T-cell (primary cell): ENCODE measurements around the gene USPL1. TPM values are rescaled to one million over a fixed set of nuclear protein-coding genes. Genes with fewer than 3 reads are reported as not detected.
A peak's percentile ranks its signal among the peaks of the same experiment; 100 is the strongest.

Experiments used
- ATAC-seq, 4 experiments: fragments of 200-7000 bp in 3 of 4; fragments of 150-1000 bp in 1 of 4; cut with Tn5 transposase; replicated peaks in 1 of 4; 1 replicate in 3 of 4; 2 replicates in 1 of 4; pipeline ENCODE4 v1.10.0; 2021; ENCODE audit warnings: moderate library complexity in 3 of 4, mild to moderate bottlenecking in 2 of 4, moderate number of reproducible peaks in 1 of 4
- CTCF ChIA-PET, 2 donors: fragments of 300-600 bp; sonication (Branson Sonifier 250); formaldehyde crosslinking; loops; one replicate each; lab custom pipeline; 2022; ENCODE audit warnings: antibody characterized with exemption in 2 of 2; lab: Charles Lee
- POLR2A ChIA-PET, 2 donors: fragments of 300-600 bp; sonication (Branson Sonifier 250); formaldehyde crosslinking; loops; one replicate each; lab custom pipeline; 2022; ENCODE audit warnings: antibody characterized with exemption in 2 of 2; lab: Charles Lee
- DNase-seq, 35 experiments: peaks; one replicate each; pipeline versions ENCODE4 v3.0.0 to v3.0.0-alpha.2; 2013 to 2023
- H3K27ac ChIP-seq: one replicate; pipeline ENCODE4 v1.5.1; 2013; ENCODE audit warnings: low read length
- H3K27me3 ChIP-seq, 2 experiments: replicated peaks in 1 of 2; 1 replicate in 1 of 2; 2 replicates in 1 of 2; pipeline versions ENCODE4 v1.6.1 to v1.7.0; 2013; ENCODE audit warnings: low read length in 1 of 2, mixed read lengths in 1 of 2; ENCODE audit not compliant: control insufficient read depth in 2 of 2, insufficient read depth in 2 of 2; ENCODE audit errors: extremely low read depth in 1 of 2
- H3K36me3 ChIP-seq, 2 donors: 1 replicate in 1 of 2; 2 replicates in 1 of 2; pipeline versions ENCODE4 v1.6.1 to v1.7.0; 2013; ENCODE audit warnings: low read length in 1 of 2; ENCODE audit not compliant: control insufficient read depth in 2 of 2, insufficient read depth in 1 of 2; ENCODE audit errors: extremely low read depth in 1 of 2
- H3K4me1 ChIP-seq, 2 experiments: 1 replicate in 1 of 2; 2 replicates in 1 of 2; pipeline versions ENCODE4 v1.6.1 to v1.7.0; 2013; ENCODE audit warnings: low read length in 2 of 2, mixed read lengths in 1 of 2; ENCODE audit not compliant: insufficient read depth in 2 of 2, control insufficient read depth in 1 of 2; ENCODE audit errors: extremely low read depth in 1 of 2
- H3K4me3 ChIP-seq, 2 donors: 1 replicate in 1 of 2; 2 replicates in 1 of 2; pipeline versions ENCODE4 v1.5.1 to v1.7.0; 2013; ENCODE audit warnings: mild to moderate bottlenecking in 2 of 2, low read length in 1 of 2, moderate library complexity in 1 of 2; ENCODE audit not compliant: control insufficient read depth in 1 of 2; ENCODE audit errors: extremely low read depth in 1 of 2
- H3K9me3 ChIP-seq: 2 replicates; pipeline ENCODE4 v1.7.0; 2013
- H3K27ac Mint-ChIP-seq, 2 donors: one replicate each; pipeline ENCODE4 v1.8.0; 2020 to 2021; ENCODE audit warnings: mild to moderate bottlenecking in 2 of 2, mixed read lengths in 2 of 2
- H3K27me3 Mint-ChIP-seq, 2 donors: one replicate each; pipeline ENCODE4 v1.8.0; 2021 to 2022; ENCODE audit warnings: mixed read lengths in 2 of 2
- H3K36me3 Mint-ChIP-seq: one replicate; pipeline ENCODE4 v1.8.0; 2021; ENCODE audit warnings: mixed read lengths
- H3K4me1 Mint-ChIP-seq, 3 donors: one replicate each; pipeline ENCODE4 v1.8.0; 2020 to 2022; ENCODE audit warnings: mixed read lengths in 3 of 3, mild to moderate bottlenecking in 1 of 3
- H3K4me3 Mint-ChIP-seq, 3 donors: one replicate each; pipeline ENCODE4 v1.8.0; 2020 to 2022; ENCODE audit warnings: mild to moderate bottlenecking in 3 of 3, mixed read lengths in 3 of 3, moderate library complexity in 3 of 3
- H3K9me3 Mint-ChIP-seq, 3 donors: one replicate each; pipeline ENCODE4 v1.8.0; 2020 to 2022; ENCODE audit warnings: mixed read lengths in 3 of 3
- WGBS: methylation state at CpG from one replicate; pipeline ENCODE4 v1.1.5; 2013; ENCODE audit warnings: missing lambda C conversion rate; ENCODE audit not compliant: insufficient coverage; 5-methylcytosine and 5-hydroxymethylcytosine counted together
- total RNA-seq, 35 experiments: library from RNA in 6 of 35; stranded (reverse) in 6 of 35; fragments of 120-200 nt in 1 of 35; gene quantifications; one replicate each; pipeline versions ENCODE4 v1.2.1 to v1.2.4 and lab custom pipeline; 2013 to 2026

USPL1 gene
- total RNA-seq = 10 to 100 TPM; 24.1 to 32.9 (median 26.7) TPM
- total RNA-seq (2013) = 29.0 TPM
- 36.9 to 84.9 (median 65.8) reads per million in 29 experiments for total RNA-seq (lab: John Stamatoyannopoulos, UW)

DNA sequence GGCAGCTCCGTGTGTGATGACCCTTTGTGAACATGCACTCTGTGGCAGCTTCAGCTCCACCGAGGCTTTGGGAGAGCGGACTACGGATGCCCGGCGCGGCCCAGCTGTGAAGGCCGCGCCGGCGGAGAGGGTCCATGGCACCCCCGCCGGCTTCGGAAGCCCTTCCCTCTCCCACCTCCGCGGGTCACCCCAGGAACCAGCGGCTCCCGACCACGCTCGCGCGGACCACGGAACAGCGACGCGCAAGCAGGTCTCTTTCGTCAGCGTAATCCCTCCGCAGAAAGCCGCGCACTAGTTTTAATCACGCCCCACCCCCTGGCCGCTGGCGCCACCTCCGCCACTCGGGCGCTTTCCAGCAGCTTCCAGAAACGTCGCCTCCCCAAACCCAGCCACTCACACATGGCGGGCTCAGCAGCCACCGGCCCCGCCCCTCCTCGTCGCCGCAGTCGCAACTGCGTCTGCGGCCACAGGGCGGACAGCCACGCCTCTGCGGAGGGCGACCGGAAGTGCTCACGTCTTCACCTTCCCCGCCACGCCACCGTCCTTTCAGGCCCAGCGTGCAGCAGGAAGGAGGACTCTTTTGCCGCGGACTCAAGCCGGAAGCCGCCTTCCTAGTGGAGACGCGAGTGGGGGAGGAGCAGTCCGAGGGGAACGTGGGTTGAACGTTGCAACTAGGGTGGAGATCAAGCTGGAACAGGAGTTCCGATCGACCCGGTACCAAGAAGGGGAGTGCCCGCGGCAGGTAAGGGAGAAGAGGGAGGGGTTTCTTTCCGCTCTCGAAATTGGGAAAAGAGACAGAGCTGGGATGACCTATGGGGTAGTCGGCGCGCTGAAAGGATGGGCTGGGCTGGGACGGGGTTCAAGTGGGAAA is at the start of gene USPL1:
Gene USPL1, plus strand, starts transcription at position 606 of the 871 bp plus-strand sequence. CDS start 3,221 bp downstream, outside the sequence.
- Histone ChIP-seq H3K4me1 (peaks cover 0 to 15% of the 10 kb centered on the region in 2 experiments), H3K4me3 (peak within 1 kb of the TSS; percentile 94 to 98), H3K36me3 (peaks cover 0 to 4% of the 10 kb centered on the region in 2 donors), H3K9me3 (no peaks in the 10 kb centered on the region), H3K27ac (peak within 1 kb of the TSS; percentile 97), H3K27me3 (no peaks in the 10 kb centered on the region)
- POLR2A ChIA-PET = interaction anchor here (0.6 to 3.4 kb wide), 4 partner anchors 9 to 152 kb away, joined by 3 to 23 read pairs (median 4); partner anchors contain the start of gene HMGB1 (in 1 of the 2)
- WGBS = under 1% methylated on average over 69 of the region's 78 CpGs
- Mint-ChIP-seq H3K36me3 (peaks cover 6% of the 10 kb centered on the region), H3K27me3 (no peaks in the 10 kb centered on the region), H3K9me3 (no peaks in the 10 kb centered on the region), H3K4me3 (no peak within 1 kb of the TSS), H3K27ac (no peak within 1 kb of the TSS), H3K4me1 (peaks cover 16 to 43% (median 37%) of the 10 kb centered on the region in 3 donors)
- DNase-seq (peak; percentile 94 to 100 (median 98)), ATAC-seq (peak; percentile 90 to 92 (median 90))
- CTCF ChIA-PET = interaction anchor here in 1 of 2 donors (0.5 to 2.1 kb wide), 3 partner anchors 9 to 833 kb away, joined by 3 to 6 read pairs (median 3); no protein-coding TSS in a partner anchor

DNA sequence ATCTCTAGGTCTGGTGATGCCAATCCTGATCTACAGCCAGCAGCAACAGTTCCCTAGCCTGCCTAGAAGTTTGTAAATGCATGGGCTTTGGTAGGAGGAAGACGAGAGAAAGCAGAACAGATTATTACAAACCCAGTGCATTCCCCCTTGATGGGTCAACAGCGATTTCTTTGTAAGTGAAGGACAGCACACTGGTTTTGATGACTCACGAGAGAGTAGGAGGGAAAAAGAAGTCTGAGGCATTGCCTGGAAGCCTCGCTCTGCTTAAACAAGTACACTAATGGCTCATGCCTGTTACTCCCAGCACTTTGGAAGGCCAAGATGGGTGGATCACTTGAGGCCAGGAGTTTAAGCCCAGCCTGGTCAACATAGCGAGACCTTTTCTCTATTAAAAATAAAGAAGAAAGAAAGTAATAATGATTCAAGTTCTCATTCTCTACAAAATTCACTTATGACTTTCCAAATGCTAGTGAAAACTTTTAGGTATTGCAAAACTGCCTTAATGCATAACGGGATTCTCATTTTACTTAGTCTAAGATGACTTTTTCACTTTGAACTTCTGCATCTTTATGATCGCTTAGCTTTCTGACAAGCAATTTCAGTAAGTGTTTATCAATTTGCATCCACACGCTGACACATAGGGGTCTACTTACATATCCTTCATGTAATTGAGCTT is 47.7 kb upstream of the USPL1 start:
- H3K4me3 Mint-ChIP-seq = no peak overlapping the region
- Histone ChIP-seq H3K4me1 (peaks cover 0 to 7% of the 10 kb centered on the region in 2 experiments), H3K9me3 (no peaks in the 10 kb centered on the region), H3K27ac (no peak overlapping the region), H3K36me3 (no peaks in the 10 kb centered on the region), H3K4me3 (no peak overlapping the region), H3K27me3 (no peaks in the 10 kb centered on the region)
- 87% methylated on average over 4 of the region's 8 CpGs for WGBS
- peaks cover 10 to 22% (median 19%) of the 10 kb centered on the region in 3 donors for H3K4me1 Mint-ChIP-seq
- CTCF ChIA-PET = interaction anchor here (0.5 to 0.7 kb wide), 2 partner anchors 42 to 438 kb away, joined by 3 to 4 read pairs; no protein-coding TSS in a partner anchor
- POLR2A ChIA-PET = no interaction called here
- H3K9me3 Mint-ChIP-seq = no peaks in the 10 kb centered on the region
- DNase-seq (no peak), ATAC-seq (no peak)
- H3K27ac Mint-ChIP-seq = no peak overlapping the region
- no peaks in the 10 kb centered on the region for H3K27me3 Mint-ChIP-seq
- H3K36me3 Mint-ChIP-seq = no peaks in the 10 kb centered on the region

GRCh38 chr13:30570691-30571090 is 47.0 kb upstream of the USPL1 start:
- H3K4me3 Mint-ChIP-seq = no peak overlapping the region

DNA sequence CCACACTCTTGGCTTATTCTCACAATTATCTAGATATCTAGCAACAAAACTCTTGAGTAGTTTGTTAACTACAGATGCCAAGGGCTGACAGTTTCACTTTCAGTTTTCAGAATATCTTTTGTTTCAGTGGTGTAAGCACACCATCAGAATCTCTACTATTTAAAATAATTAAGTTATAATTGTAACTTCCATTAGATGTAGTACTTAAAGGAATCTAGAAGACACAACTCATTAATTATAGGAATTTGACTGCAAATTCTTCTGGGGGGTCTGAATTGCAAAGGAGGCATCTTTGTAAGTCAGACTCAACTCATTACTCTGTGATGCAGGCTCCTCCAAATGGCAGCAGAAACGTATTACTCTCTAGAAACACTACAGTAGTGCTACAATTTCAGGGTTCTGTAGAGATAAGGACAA is 44.9 kb upstream of the USPL1 start:
- ATAC-seq = peak; percentile 71 to 75 (median 72)
- Mint-ChIP-seq H3K27me3 (no peaks in the 10 kb centered on the region), H3K9me3 (no peaks in the 10 kb centered on the region), H3K4me3 (peak overlapping the region; percentile 69 to 78 (median 71)), H3K4me1 (peaks cover 29 to 39% (median 39%) of the 10 kb centered on the region in 3 donors), H3K27ac (peak overlapping the region; percentile 93 to 95), H3K36me3 (no peaks in the 10 kb centered on the region)
- H3K27me3 ChIP-seq = no peaks in the 10 kb centered on the region
- ChIA-PET CTCF (interaction anchor here in 1 of 2 donors (0.7 kb wide), 2 partner anchors 34 to 48 kb away, joined by 4 to 5 read pairs; no protein-coding TSS in a partner anchor), POLR2A (interaction anchor here (0.7 to 1.1 kb wide), 5 partner anchors 26 to 636 kb away, joined by 3 to 12 read pairs (median 4); no protein-coding TSS in a partner anchor)
- no CpG with 5 or more reads among the region's 1 CpG for WGBS
- peak overlapping the region; percentile 38 to 44 for H3K4me3 ChIP-seq
- H3K36me3 ChIP-seq = no peaks in the 10 kb centered on the region
- no peaks in the 10 kb centered on the region for H3K9me3 ChIP-seq
- peaks cover 11 to 17% of the 10 kb centered on the region in 2 experiments for H3K4me1 ChIP-seq
- peak in 12 of 35 experiments; percentile 6 to 63 (median 18) for DNase-seq
- H3K27ac ChIP-seq = peak overlapping the region; percentile 90

More at GRCh38 chr13:30570691-30571090, 47.0 kb upstream of the USPL1 start:
- Histone ChIP-seq H3K9me3 (no peaks in the 10 kb centered on the region), H3K4me1 (peaks cover 0 to 7% of the 10 kb centered on the region in 2 experiments), H3K27me3 (no peaks in the 10 kb centered on the region), H3K36me3 (no peaks in the 10 kb centered on the region), H3K27ac (no peak overlapping the region), H3K4me3 (no peak overlapping the region)
- Mint-ChIP-seq H3K27me3 (no peaks in the 10 kb centered on the region), H3K4me1 (peaks cover 10 to 22% (median 19%) of the 10 kb centered on the region in 3 donors), H3K27ac (no peak overlapping the region), H3K9me3 (no peaks in the 10 kb centered on the region), H3K36me3 (no peaks in the 10 kb centered on the region)
- POLR2A ChIA-PET = no interaction called here
- no peak for DNase-seq
- no peak for ATAC-seq
- CTCF ChIA-PET = interaction anchor here in 1 of 2 donors (0.7 kb wide), 1 partner anchor 438 kb away, joined by 4 read pairs; no protein-coding TSS in a partner anchor

DNA sequence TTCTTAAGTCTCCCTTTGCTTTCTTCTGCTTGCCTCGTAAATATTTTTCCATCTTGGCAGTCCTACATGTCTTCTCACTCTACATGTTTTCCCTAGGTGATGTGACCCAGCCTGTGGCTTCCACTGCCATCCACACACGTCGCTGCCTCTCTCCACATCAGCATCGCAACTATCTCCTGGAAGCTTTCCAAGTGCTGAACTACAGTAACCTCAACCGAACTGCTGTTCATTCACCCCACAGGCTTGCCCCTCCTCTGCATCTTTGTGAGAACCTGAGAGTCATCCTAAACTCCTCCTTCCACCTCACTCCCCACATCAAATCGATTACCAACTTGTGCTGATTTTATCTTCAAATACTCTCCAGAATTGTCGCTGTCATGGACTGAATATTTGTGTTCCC is 41.2 kb upstream of the USPL1 start:
- H3K4me3 ChIP-seq = no peak overlapping the region
- DNase-seq (peak in 34 of 35 experiments; percentile 19 to 81 (median 56)), ATAC-seq (peak; percentile 72 to 90 (median 76))
- Mint-ChIP-seq H3K4me3 (peak overlapping the region in 2 of 3 donors; percentile 2 to 17), H3K27me3 (no peaks in the 10 kb centered on the region), H3K9me3 (no peaks in the 10 kb centered on the region), H3K36me3 (no peaks in the 10 kb centered on the region), H3K27ac (peak overlapping the region; percentile 0 to 14), H3K4me1 (peaks cover 29 to 40% (median 36%) of the 10 kb centered on the region in 3 donors)
- no peaks in the 10 kb centered on the region for H3K36me3 ChIP-seq
- ChIA-PET POLR2A (no interaction called here), CTCF (interaction anchor here (0.6 kb wide), 2 partner anchors 118 to 270 kb away, joined by 3 to 4 read pairs; no protein-coding TSS in a partner anchor)
- peaks cover 9 to 17% of the 10 kb centered on the region in 2 experiments for H3K4me1 ChIP-seq
- H3K9me3 ChIP-seq = no peaks in the 10 kb centered on the region
- 18% methylated on average over 5 of the region's 7 CpGs for WGBS
- no peaks in the 10 kb centered on the region for H3K27me3 ChIP-seq
- H3K27ac ChIP-seq = no peak overlapping the region
